OCI-M2 (cell line): ENCODE measurements around the gene ZNF280A.
"Not testable (repeated sequence)": the region's sequence is repeated elsewhere in the genome, so short reads cannot be mapped to it uniquely, and the experiment has no call there.

Experiments
- DNase-seq: peaks from one replicate; lab custom pipeline; 2025; ENCODE audit not compliant: unreplicated experiment; lab: John Stamatoyannopoulos, UW

ZNF280A gene

DNA sequence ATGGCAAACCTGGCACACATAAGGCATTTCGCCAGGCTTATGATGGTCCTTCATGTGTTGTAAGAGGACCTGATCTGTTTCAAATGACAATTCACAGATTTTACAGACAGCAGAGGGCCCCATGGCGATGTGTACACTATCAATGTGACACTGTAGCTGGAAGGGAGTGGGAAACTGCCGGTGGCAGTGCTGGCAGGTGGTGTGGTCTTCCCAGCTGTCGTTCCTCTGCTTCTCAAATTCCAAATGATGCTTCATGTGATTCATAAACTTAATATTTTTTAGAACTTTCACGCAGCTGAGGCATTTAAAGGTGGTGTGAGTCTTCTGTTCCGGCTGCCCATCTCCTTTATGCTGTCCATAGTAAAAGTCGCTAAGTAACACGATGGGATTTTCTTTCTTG lies 5.6 kb downstream of the ZNF280A start:
- DNase-seq: not testable (repeated sequence)

DNA sequence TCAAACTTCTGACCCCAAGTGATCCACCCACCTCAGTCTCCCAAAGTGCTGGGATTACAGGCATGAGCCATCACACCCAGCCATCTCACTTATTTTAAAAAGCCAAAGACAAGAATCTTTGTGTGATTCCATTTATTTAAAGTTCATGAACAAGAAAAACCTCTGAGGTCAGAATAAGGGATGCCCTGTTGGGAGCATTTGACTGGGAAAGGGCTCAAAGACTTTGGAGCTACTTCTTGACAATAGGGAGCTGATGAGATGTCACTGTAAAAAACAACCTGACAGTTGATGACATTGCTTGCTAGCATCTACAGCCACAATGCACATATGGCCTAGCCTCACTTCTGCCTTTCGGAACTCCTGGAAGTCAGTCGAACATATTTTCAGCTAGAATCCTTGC lies 6.5 kb downstream of the ZNF280A start:
- DNase-seq: no peak

DNA sequence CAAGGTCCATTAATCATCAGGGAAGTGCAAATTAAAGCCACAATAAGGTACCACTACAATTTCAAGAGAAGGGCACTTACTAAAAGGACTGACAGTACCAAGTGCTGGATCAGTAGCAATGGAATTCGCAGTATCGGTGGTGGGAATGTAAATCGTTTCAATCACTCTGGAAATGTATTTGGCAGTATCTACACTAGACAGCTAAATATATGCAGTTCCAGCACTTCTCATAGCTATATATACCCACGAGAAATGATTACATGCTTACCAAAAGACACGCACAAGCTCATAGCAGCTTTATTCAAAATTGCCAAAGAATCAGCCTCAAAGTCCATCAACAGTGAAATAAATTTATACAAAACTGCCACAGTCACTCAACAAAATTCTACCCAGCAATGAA lies 7.1 kb downstream of the ZNF280A start:
- no peak for DNase-seq

DNA sequence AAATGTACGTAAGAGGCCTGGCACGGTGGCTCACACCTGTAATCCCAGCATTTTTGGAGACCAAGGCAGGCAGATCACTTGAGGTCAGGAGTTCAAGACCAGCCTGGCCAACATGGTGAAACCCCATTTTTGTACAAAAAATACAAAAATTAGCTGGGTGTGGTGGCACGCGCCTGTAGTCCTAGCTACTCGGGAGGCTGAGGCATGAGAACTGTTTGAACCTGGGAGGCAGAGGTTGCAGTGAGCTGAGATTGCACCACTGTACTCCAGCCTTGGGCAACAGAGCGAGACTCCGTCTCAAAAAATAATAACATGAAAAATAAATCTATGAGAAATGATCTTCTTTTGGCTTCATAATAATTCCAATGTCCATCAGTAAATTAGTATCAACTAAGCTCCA lies 9.2 kb downstream of the ZNF280A start:
- DNase-seq: not testable (repeated sequence)

DNA sequence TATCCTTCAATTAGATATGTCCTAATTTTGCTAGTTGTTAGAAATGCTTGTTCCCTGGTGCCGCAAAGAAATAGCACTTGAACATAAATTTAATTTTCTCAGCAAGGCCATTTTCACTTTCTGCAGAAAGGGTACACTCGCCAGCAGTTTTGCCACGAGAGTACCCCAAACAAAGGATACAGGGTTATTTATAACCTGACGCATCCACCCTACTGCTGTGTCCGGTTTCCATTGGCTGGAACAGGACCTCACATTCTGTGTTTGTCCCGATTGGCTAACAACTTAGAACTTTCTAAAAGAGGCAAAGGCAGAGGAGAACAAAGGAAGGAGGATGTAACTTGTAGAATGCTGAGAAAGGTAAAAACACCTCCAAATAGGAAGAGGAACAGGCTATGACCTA lies 10.2 kb downstream of the ZNF280A start:
- not testable (repeated sequence) for DNase-seq

DNA sequence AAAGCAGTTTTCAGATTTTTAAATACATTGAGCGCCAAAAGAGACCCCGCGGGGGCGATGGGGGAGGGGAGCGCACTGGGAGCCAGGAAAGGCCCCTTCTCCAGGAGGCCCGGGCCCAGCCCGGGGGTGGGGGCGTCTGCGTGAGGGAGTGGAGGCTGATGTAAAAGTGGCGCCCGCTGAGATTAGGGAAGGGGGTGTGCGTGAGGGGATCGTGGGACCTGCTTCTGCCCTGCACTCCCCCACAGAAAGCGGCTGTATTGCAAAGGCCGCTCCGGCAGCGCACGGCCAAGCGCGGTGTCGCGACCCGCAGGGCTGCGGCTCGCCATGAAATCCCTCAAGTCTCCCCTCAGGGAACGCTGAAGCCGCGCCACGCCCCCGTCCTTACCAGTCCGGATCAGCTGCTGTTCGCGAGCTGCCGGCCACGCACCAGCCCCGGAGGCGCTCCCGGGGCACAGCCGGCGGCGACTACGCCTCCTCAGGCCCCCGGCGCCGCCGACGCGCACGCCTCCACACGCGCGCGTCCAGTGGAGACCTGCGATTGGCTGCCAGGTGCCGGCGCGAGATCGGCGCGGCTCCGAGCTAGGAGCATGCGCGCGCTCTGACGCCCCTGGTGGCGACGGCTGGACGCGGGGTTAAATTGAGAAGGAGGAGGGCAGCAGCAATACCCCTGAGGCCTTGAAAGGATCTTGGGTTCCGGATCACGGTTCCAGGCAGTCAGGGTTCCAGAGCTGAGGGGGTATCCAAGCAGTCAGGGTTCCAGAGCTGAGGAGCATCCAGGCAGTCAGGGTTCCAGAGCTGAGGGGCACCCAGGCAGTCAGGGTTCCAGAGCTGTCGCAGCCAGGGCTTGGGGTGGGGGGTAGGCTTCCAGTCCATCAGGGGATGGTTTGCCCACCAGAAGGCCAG lies 11.5 kb downstream of the ZNF280A start, which contains the start of gene ZNF280B:
Gene ZNF280B, minus strand, starts transcription at position 469 of the 903 bp plus-strand sequence. CDS start 19,344 bp downstream, outside the sequence.
- no peak for DNase-seq

DNA sequence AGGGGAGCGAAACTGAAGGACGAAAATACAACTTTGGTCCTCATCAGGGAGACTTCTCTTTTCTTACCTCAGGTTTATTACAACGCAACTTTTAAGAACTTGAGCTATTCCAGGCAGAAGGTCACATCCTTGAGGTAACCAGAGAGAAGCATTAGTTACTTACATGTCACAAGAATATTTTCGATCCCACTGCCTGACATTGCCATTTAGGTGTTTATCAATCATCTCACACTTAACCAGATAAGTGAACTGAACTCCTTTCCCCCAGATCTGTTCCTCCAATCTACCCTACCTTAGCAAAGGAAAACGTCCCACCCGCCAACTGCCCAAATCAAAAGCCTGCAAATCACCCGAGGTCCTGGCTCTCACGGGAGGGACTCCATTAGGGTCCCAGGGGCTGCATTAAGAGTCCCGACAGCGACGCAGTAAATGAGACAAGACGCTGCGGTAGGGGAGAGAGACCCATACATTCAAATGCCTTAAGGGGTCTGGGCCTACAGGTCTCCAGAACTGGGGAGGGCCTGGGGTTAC lies 12.3 kb downstream of the ZNF280A start:
- DNase-seq: no peak

DNA sequence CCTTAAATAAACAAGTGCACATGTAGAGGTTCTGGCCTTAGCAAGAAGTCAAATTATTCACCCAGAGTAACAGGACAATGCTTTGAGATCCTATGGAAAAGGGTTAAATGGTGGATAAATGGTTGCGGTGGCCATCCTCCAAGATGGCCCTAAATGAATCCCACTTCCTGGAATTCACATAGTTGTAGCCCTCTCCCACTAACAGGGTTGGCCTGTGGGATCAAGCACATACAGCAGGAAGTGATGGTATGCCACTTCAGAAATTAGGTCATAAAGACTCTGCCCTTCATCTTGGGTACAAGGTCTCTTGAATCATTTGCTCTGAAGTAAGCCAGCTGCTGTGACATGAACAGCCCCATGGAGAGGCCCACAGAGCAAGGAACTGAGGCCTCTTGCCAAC lies 13.3 kb downstream of the ZNF280A start:
- no peak for DNase-seq

DNA sequence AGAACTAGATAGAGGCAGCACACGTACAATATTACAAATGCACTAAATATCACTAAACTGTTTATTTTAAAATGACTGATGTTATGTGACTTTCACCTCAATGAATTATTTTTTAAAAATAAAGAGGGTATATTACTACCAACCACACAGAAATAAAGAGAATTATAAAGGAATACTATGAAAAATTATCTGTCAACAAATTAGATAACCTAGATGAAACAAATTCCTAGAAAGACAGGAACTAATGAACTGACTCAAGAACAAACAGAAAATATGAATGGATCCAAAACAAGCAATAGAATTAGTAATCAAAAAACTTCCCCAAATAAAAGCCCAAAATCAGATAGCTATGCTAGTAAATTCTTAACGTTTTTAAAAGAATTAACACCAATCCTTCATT lies 21.8 kb downstream of the ZNF280A start:
- no peak for DNase-seq

DNA sequence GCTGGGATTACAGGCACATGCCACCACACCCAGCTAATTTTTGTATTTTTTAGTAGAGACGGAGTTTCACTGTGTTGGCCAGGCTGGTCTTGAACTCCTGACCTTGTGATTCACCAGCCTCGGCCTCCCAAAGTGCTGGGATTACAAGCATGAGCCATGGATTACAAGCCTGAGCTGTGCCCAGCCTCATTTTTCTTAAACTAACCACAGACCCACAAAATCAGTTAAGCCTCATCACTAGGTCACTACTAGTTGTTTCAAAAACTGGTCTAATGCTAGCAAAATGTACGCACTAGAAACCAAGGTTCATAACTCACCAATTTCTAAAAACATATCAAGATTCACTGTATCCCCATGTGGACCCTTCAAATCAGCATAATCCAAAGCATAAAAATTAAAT lies 28.5 kb downstream of the ZNF280A start:
- DNase-seq: not testable (repeated sequence)

DNA sequence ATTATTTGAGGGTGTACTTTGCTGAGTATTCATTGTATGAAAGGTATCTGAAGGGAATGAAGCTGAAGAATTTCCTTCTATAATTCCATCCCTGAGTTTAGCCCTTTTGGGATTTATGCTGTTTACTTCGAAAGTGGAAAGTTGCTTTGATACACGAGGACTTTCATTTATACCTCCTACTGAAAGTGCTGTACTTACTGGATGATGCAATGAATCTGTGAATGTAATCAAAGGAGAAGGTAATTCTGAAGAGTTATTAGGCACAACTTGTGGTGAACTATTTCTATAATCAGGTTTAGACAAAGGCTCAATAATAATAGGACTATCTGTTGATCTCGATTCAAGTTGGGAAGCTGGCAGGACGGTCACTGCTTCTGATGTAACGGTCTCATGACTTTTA lies 31.3 kb downstream of the ZNF280A start:
- no peak for DNase-seq

DNA sequence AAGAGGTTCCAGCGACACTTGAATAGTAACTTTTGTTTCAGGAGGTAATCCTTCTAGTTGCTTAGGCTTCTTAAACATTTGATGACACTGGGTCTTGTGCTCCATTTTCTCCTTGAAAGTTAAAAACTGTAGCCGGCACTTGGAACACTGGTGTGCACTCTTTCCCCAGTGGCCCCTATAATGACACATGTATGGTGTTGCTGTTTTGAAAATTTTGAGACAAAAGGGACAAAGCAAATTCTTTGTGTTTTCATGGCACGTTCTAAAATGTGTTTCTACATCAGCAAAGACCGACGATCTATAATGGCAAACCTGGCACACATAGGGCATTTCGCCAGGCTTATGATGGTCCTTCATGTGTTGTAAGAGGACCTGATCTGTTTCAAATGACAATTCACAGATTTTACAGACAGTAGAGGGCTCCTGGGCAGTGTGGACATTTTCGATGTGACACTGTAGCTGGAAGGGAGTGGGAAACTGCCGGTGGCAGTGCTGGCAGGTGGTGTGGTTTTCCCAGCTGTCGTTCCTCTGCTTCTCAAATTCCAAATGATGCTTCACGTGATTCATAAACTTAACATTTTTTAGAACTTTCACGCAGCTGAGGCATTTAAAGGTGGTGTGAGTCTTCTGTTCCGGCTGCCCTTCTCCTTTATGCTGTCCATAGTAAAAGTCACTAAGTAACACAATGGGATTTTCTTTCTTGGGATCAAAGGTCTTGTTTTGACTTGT lies 32.0 kb downstream of the ZNF280A start:
- DNase-seq: no peak

DNA sequence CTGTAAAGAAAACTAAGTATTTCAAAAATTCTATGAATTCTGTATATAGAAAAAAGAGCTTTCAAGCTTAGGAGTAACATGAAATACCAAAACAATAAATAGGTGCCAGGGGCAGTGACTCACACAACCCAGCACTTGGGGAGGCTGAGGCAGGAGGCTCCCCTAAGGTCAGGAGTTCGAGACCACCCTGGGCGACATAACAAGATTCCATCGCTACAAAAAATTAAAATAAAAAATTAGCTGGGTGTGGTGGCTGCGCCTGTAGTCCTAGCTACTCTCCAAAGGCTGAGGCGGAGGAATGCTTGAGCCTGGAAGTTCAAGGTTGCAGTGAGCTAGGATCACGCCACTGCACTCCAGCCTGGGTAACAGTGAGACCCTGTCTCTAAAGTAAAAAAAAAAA lies 33.0 kb downstream of the ZNF280A start:
- DNase-seq: no peak

DNA sequence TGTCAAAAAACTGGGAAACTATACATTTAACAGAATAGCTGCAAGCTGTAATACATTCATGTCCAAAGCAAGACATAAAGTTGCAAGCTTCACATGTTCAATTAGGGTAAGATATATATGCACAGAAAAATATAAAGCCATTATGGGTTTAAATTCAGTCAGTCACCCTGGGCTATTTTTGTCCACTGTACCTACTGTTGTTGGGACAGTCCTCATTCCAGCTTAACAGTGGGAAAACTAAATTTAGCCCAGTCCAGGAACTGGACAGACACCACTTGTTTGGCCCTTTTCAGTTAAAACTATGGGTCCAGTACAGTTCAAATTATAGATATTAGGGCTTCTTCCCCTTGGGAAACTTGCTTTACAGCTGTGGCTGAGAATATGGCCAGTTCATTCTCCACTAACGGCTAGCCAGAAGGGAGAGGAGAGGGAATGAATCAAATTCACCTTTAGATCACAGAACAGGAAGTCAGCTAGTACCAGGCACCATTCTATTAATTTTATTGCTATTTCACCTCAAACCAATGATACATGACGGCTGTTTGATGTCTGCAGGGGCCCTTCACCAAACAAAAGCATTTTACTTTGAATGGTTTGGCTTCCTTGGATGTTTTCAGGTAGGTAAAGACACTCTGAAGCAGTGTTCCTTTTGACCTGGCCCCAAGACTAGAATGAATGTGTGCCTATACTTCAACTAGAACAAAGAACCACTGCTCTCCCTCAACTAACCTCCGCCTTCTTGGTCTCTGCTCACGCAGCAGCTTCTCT lies 33.8 kb downstream of the ZNF280A start:
- DNase-seq: no peak

DNA sequence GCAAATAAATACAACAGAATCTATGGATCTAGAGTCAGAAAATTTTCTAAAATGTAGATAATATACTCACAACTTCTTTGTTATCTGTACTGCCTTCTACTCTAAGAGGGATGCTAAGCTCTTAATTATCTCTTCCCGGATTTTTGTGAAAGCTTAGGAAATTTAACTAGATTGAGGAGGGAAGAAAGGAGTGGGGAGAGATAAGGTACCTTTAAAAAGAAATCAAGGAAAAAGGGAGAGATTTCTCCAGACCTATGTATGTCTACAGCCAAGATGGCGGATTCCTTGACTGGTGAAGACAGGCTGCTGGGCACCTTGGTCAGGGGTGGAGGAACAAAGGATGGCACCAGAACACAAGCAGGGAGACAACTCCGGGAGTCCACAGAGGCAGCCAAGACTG lies 34.5 kb downstream of the ZNF280A start:
- no peak for DNase-seq

DNA sequence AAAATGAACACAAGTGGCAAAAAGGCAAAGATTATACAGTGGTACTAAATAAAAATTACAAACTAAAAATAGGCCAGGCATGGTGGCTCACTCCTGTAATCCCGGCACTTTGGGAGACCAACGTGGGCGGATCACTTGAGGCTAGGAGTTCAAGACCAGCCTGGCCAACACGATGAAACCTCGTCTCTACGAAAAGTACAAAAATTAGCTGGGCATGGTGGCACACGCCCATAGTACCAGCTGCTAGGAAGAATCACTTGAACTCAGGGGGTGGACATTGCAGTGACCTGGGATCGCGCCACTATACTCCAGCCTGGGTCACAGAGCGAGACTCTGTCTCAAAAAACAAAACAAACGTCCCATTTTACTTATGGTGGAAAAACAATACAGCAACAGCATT lies 36.0 kb downstream of the ZNF280A start:
- DNase-seq: no peak

DNA sequence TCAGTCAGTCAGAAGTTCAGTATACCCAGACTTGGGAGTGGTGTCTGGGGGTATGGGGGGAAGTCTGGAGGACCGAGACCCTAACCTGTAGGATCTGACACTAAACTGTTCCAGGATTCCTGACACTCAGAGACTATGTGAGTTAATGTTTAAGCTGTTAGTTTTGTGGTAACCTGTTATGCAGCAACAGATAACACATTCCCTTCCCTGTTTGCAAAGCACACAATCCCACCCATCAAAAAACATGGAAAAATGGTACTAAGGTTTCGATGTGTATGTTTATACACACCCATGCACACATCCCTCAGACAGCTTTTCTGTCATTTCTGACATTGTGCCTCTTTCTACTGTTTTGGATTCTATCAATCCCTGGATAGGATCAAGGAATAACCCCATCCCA lies 39.1 kb downstream of the ZNF280A start:
- DNase-seq: no peak

DNA sequence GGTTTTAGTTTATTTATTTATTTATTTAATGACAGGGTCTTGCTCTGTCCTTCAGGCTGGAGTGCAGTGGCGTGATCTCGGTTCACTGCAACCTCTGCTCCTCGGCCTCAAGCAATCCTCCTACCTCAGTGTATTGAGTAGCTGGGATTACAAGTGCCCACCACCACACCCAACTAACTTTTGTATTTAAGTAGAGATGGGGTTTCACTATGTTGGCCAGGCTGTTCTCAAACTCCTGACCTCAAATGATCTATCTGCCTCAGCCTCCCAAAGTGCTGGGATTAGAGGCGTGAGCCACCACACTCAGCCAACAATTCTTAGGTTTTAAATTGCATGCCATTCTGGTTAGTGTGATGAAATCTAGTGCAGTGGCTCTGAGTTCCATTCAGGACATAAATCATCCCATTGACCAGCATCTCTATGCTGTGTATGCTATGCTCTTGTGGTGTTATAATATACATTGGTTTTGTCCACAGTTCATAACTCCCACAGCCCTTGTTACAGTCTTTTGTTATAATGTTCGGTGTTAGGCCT lies 40.0 kb downstream of the ZNF280A start:
- no peak for DNase-seq

DNA sequence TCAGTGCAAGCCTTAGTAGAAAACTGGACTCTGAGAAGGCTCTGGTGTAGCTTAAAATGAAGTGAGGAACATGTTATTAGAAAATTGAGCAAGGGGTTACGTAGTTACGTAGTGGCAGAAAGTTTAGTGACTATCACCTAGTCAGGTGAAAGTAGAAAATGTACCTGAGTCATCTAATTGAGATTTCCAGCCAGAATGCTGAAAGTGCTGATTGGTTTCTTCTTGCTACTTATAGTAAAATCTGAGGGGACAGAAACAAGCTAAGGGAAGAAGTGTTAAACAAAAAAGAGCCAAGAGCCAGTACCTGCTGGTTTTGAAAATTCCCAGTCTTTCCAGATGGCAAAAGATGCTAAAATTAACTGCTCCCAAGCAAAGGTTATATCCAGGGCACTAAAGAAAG lies 41.0 kb downstream of the ZNF280A start:
- DNase-seq: no peak

DNA sequence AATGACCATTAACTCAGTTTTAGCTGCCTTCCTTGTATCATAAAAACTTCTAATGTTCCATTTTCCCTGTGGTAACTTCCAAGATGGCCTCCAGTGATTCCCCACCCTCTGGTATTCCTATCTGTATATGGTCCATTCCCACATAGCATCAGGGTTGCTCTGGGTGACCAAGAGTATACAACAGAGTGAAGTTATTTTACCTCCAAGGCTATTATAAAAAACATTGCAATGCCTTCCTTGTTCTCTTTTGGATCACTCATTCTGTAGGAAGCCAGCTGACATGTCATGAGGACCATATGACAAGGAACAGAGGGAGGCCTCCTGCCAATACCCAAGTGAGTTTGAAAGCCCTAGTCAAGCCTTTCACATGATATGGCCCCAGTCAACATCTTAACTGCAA lies 41.6 kb downstream of the ZNF280A start:
- DNase-seq: no peak

DNA sequence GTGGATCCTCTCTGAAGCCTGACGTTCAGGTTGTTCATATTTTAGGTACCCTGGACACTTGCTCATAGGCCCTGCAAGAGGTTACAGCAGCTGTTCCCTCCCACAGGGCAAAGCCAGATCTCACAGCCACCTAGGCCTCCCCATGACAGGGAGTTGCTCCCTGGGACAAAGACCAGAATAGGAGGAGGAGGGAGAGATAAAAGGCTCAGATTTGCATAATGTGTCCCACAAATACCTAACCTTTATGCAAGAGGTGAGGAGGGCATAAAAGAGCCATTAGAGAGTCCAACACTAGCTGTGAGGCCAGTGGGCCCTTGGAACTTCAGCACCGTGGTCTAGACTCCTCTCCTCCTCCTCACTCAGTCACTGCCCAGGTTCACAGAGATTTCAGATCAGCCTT lies 45.3 kb downstream of the ZNF280A start:
- DNase-seq: no peak
